Breast epithelium (tissue), 3 donors: ENCODE measurements around the gene DDX21.
A peak's percentile ranks its signal among the peaks of the same experiment; 100 is the strongest.

Experiments used
- POLR2A ChIP-seq: fragments of 450-650 bp; IDR thresholded peaks from one replicate; pipeline ENCODE4 v1.6.1; 2016; ENCODE audit warnings: antibody characterized with exemption, mild to moderate bottlenecking, moderate library complexity
- POLR2AphosphoS5 ChIP-seq, 3 donors: sonication (generic); formaldehyde crosslinking; IDR thresholded peaks; one replicate each; pipeline ENCODE4 v1.6.1; 2017; ENCODE audit warnings: antibody characterized with exemption in 3 of 3
- TF ChIP-seq, protein P1 (sequence below), 3 donors: fragments of 450-650 bp; IDR thresholded peaks; one replicate each; pipeline ENCODE4 v1.5.1; 2016 to 2017; ENCODE audit warnings: antibody characterized with exemption in 3 of 3, mild to moderate bottlenecking in 3 of 3, moderate library complexity in 3 of 3

DNA sequence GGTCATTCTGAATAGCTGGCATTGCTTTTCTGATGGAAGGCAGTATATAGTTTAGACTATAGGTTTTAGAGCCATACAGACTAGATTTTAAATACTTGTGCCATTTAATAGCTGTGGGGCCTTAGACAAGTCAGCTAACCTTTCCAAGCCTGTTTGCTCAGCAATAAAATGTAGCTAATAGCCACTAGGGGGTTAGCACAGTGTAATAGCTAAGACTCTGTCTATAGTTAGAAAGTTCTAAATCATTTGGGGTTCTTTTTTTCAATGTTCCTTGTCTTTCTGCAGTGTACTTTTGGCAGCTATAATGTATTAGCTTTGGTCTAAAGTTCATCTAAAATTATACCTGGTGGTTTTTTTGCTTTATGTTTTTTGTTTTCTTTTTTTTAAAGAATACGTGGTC is 25.1 kb downstream of the DDX21 start:
- TF ChIP-seq, protein P1, sequence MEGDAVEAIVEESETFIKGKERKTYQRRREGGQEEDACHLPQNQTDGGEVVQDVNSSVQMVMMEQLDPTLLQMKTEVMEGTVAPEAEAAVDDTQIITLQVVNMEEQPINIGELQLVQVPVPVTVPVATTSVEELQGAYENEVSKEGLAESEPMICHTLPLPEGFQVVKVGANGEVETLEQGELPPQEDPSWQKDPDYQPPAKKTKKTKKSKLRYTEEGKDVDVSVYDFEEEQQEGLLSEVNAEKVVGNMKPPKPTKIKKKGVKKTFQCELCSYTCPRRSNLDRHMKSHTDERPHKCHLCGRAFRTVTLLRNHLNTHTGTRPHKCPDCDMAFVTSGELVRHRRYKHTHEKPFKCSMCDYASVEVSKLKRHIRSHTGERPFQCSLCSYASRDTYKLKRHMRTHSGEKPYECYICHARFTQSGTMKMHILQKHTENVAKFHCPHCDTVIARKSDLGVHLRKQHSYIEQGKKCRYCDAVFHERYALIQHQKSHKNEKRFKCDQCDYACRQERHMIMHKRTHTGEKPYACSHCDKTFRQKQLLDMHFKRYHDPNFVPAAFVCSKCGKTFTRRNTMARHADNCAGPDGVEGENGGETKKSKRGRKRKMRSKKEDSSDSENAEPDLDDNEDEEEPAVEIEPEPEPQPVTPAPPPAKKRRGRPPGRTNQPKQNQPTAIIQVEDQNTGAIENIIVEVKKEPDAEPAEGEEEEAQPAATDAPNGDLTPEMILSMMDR (IDR thresholded peaks at IDR 0.05): peak in 1 of 3 donors; percentile 14
- TF ChIP-seq POLR2A (no peak), POLR2AphosphoS5 (IDR thresholded peaks at IDR 0.05) (no peak)
